ENCODE results near the gene FMN1. TPM values are rescaled to one million over a fixed set of nuclear protein-coding genes. Genes with fewer than 3 reads are reported as not detected.

Gene FMN1
- total RNA-seq, 2 donors from 2014 or later = 2.4 to 3.1 TPM

- DNase-seq (ENCODE audit: low spot score) = no peak
- Histone ChIP-seq H3K4me3 (no peak overlapping the region), H3K27ac (no peak overlapping the region)
Measured at GRCh38 chr15:33068511-33068990, 126.0 kb downstream of the FMN1 start.

GRCh38 chr15:33068007-33068481, 126.5 kb downstream of the FMN1 start:
- TF ChIP-seq CTCF (IDR thresholded peaks at IDR 0.05) = no peak
- Histone ChIP-seq H3K36me3 (no peaks in the 10 kb centered on the region), H3K4me1 (peaks cover 0 to 8% of the 10 kb centered on the region in 2 donors), H3K27me3 (no peaks in the 10 kb centered on the region), H3K27ac (no peak overlapping the region), H3K9me3 (no peaks in the 10 kb centered on the region), H3K4me3 (no peak overlapping the region)
- DNase-seq (ENCODE audit: low spot score) = no peak

More at GRCh38 chr15:33068511-33068990, 126.0 kb downstream of the FMN1 start:
- H3K9me3 ChIP-seq = no peaks in the 10 kb centered on the region
- H3K27me3 ChIP-seq = no peaks in the 10 kb centered on the region
- no peak for TF ChIP-seq CTCF (IDR thresholded peaks at IDR 0.05)
- H3K36me3 ChIP-seq = no peaks in the 10 kb centered on the region
- peaks cover 0 to 8% of the 10 kb centered on the region in 2 donors for H3K4me1 ChIP-seq

- no peak for TF ChIP-seq CTCF (IDR thresholded peaks at IDR 0.05)
- DNase-seq (ENCODE audit: low spot score) = no peak
- H3K27ac ChIP-seq = no peak overlapping the region
- H3K27me3 ChIP-seq = no peaks in the 10 kb centered on the region
- H3K4me3 ChIP-seq = no peak overlapping the region
- H3K36me3 ChIP-seq = no peaks in the 10 kb centered on the region
- no peaks in the 10 kb centered on the region for H3K9me3 ChIP-seq
- peaks cover 0 to 8% of the 10 kb centered on the region in 2 donors for H3K4me1 ChIP-seq
Measured at GRCh38 chr15:33067456-33067855, 127.1 kb downstream of the FMN1 start.

DNA sequence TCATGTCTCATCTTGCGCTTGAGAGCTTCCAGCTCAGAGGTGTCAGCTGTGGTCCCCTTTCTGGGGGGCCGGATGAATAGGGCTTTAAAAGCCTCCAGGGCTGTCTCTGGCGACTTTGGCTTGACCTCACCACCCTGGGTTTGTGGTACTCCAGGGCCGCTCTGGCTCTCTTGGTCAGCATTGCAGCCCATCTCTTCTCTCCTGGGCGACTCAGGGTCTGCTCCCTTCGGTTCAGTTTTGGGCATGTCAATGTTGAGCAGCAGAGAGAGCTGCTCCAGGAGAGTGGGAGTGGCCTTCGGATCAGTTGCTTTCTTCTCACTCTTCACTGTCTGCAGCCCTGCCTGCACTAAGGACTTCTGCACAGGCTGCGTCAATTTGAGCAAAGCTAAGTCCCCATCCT, 127.9 kb downstream of the FMN1 start:
- H3K4me1 ChIP-seq = peaks cover 0 to 8% of the 10 kb centered on the region in 2 donors
- H3K9me3 ChIP-seq = no peaks in the 10 kb centered on the region
- H3K36me3 ChIP-seq = no peaks in the 10 kb centered on the region
- no peak for TF ChIP-seq CTCF (IDR thresholded peaks at IDR 0.05)
- H3K27me3 ChIP-seq = no peaks in the 10 kb centered on the region
- no peak overlapping the region for H3K27ac ChIP-seq
- DNase-seq (ENCODE audit: low spot score) = no peak
- no peak overlapping the region for H3K4me3 ChIP-seq

GRCh38 chr15:33064878-33065277, 129.6 kb downstream of the FMN1 start:
- no peaks in the 10 kb centered on the region for H3K36me3 ChIP-seq
- H3K27me3 ChIP-seq = no peaks in the 10 kb centered on the region
- DNase-seq (ENCODE audit: low spot score) = no peak
- no peak overlapping the region for H3K27ac ChIP-seq
- H3K9me3 ChIP-seq = no peaks in the 10 kb centered on the region
- H3K4me3 ChIP-seq = no peak overlapping the region
- H3K4me1 ChIP-seq = peaks cover 0 to 8% of the 10 kb centered on the region in 2 donors
- TF ChIP-seq CTCF (IDR thresholded peaks at IDR 0.05) = no peak

DNA sequence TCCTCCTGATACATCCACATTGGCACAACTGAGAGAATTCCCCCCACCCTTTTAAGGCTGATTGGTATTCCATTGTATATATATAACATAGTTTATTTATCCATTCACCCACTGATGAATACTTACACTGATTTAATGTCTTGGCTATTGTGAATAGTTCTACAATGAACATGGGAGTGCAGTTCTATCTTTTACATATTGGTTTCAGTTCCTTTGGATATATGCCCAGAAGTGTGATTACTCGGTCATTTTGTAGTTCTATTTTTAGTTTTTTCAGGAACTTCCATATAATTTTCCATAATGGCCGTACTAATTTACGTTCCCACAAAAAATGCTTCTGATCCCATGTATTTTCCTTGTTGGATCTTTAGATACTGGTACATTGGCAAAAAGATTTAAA, 135.3 kb downstream of the FMN1 start:
- no peak for TF ChIP-seq CTCF (IDR thresholded peaks at IDR 0.05)
- H3K4me1 ChIP-seq = no peaks in the 10 kb centered on the region
- no peak overlapping the region for H3K4me3 ChIP-seq
- H3K36me3 ChIP-seq = no peaks in the 10 kb centered on the region
- DNase-seq (ENCODE audit: low spot score) = no peak
- H3K9me3 ChIP-seq = no peaks in the 10 kb centered on the region
- no peak overlapping the region for H3K27ac ChIP-seq
- no peaks in the 10 kb centered on the region for H3K27me3 ChIP-seq

Data from right atrium auricular region (tissue), 2 donors.